ENCODE data around the gene CMIP.
"Not testable (repeated sequence)": the region's sequence is repeated elsewhere in the genome, so short reads cannot be mapped to it uniquely, and the experiment has no call there.

Gene CMIP

GRCh38 chr16:81422153-81422552, 22.5 kb upstream of the CMIP start:
- DNase-seq: not testable (repeated sequence)

- DNase-seq: no peak
Observed at GRCh38 chr16:81424771-81425170, 19.8 kb upstream of the CMIP start.

GRCh38 chr16:81427219-81427618, 17.4 kb upstream of the CMIP start:
- no peak for DNase-seq

GRCh38 chr16:81429045-81429521, 15.5 kb upstream of the CMIP start:
- no peak for DNase-seq

GRCh38 chr16:81431554-81432353, 12.9 kb upstream of the CMIP start:
- DNase-seq: no peak

GRCh38 chr16:81432937-81433557, 11.6 kb upstream of the CMIP start:
- DNase-seq: no peak

GRCh38 chr16:81435103-81435502, 9.5 kb upstream of the CMIP start:
- no peak for DNase-seq

GRCh38 chr16:81435567-81435966, 9.0 kb upstream of the CMIP start:
- DNase-seq: no peak

- no peak for DNase-seq
Observed at GRCh38 chr16:81436386-81436785, 8.2 kb upstream of the CMIP start.

- no peak for DNase-seq
Observed at GRCh38 chr16:81437865-81438264, 6.7 kb upstream of the CMIP start.

- no peak for DNase-seq
Observed at GRCh38 chr16:81440888-81441761, 3.5 kb upstream of the CMIP start.

- no peak for DNase-seq
Observed at GRCh38 chr16:81442220-81442915, 2.2 kb upstream of the CMIP start.

GRCh38 chr16:81442916-81443687, 1.5 kb upstream of the CMIP start:
- DNase-seq: no peak

- DNase-seq: no peak
Observed at GRCh38 chr16:81443688-81444447, 740 bp upstream of the CMIP start.

GRCh38 chr16:81445143-81445961, 744 bp downstream of the CMIP start:
- no peak for DNase-seq

GRCh38 chr16:81445966-81446906, 1.6 kb downstream of the CMIP start:
- peak; percentile 32 for DNase-seq

- DNase-seq: no peak
Observed at GRCh38 chr16:81446907-81447268, 2.3 kb downstream of the CMIP start.

- no peak for DNase-seq
Observed at GRCh38 chr16:81447383-81448101, 2.9 kb downstream of the CMIP start.

All from NCI-H446 treated with DMSO at 0.1 percent for 48 hours (cell line).